HepG2 (cell line): ENCODE data around the gene USP14. TPM values are rescaled to one million over a fixed set of nuclear protein-coding genes. Genes with fewer than 3 reads are reported as not detected.

Source experiments
- ARID3A ChIP-seq: IDR thresholded peaks from 2 replicates; pipeline ENCODE4 v1.6.1; 2012; ENCODE audit warnings: low read depth, low read length, improper control_type of control experiment
- ATRX ChIP-seq: sonication (generic); formaldehyde crosslinking; IDR thresholded peaks from 2 replicates; pipeline ENCODE4 v1.4.0; 2020; ENCODE audit warnings: missing genetic modification reagents, borderline replicate concordance
- BCL6 ChIP-seq: IDR thresholded peaks from 2 replicates; pipeline ENCODE4 v1.6.1; 2016; ENCODE audit warnings: missing genetic modification reagents, missing compliant biosample characterization
- CREM ChIP-seq, 2 experiments: sonication (generic) in 1 of 2; formaldehyde crosslinking in 1 of 2; IDR thresholded peaks; 2 replicates each; pipeline versions ENCODE4 v1.4.0 to v1.6.1; 2016 to 2020; ENCODE audit warnings: antibody characterized with exemption in 1 of 2, mild to moderate bottlenecking in 1 of 2, missing genetic modification reagents in 1 of 2
- FOXP4 ChIP-seq: sonication (generic); formaldehyde crosslinking; IDR thresholded peaks from 2 replicates; pipeline ENCODE4 v1.4.0; 2020; ENCODE audit warnings: missing genetic modification reagents
- HMG20A ChIP-seq: IDR thresholded peaks from 2 replicates; pipeline ENCODE4 v1.6.1; 2016; ENCODE audit warnings: borderline replicate concordance
- MBD4 ChIP-seq: IDR thresholded peaks from 2 replicates; pipeline ENCODE4 v1.6.1; 2012; ENCODE audit warnings: low read length, inconsistent platforms, borderline replicate concordance
- NFIC ChIP-seq: IDR thresholded peaks from 2 replicates; pipeline ENCODE4 v1.6.1; 2012; ENCODE audit warnings: mild to moderate bottlenecking, low read length, inconsistent platforms
- ZKSCAN1 ChIP-seq: fragments of 150-350 bp; IDR thresholded peaks from 2 replicates; pipeline ENCODE4 v1.6.1; 2014; ENCODE audit warnings: low read length
- ZNF605 ChIP-seq: sonication (generic); formaldehyde crosslinking; IDR thresholded peaks from 2 replicates; pipeline ENCODE4 v1.8.0; 2022; ENCODE audit warnings: mild to moderate bottlenecking, missing genetic modification reagents
- ZNF609 ChIP-seq: sonication (generic); formaldehyde crosslinking; IDR thresholded peaks from 2 replicates; pipeline ENCODE4 v1.4.0; 2020; ENCODE audit warnings: mild to moderate bottlenecking, missing genetic modification reagents, borderline replicate concordance
- ZNF709 ChIP-seq: sonication (generic); formaldehyde crosslinking; IDR thresholded peaks from 2 replicates; pipeline ENCODE4 v1.5.0; 2020; ENCODE audit warnings: mild to moderate bottlenecking, missing genetic modification reagents
- polyA plus RNA-seq, 8 experiments: library from polyadenylated mRNA; depleted of rRNA in 3 of 8; stranded (reverse) in 7 of 8; unstranded in 1 of 8; fragments of >200 nt; fragmentation: Illumina TruSeq in 4 of 8; extraction: Trizol in 4 of 8; gene quantifications; 2 replicates each; pipeline versions ENCODE4 v1.2.1 to v1.2.3, GENCODE V29; 2011 to 2016; ENCODE audit warnings: low read depth in 4 of 8, missing spikeins in 1 of 8, mixed read lengths in 1 of 8; ENCODE audit not compliant: insufficient read depth in 1 of 8
- total RNA-seq, 5 experiments: library from RNA; depleted of rRNA; stranded (reverse); fragments of >200 nt; fragmentation: Illumina TruSeq; extraction: Trizol; gene quantifications; 2 replicates each; pipeline ENCODE4 v1.2.3, GENCODE V29; 2016; ENCODE audit warnings: low read depth in 1 of 5
- TF ChIP-seq, protein P1 (sequence below): IDR thresholded peaks from 2 replicates; pipeline ENCODE4 v1.4.0; 2020; ENCODE audit warnings: mild to moderate bottlenecking, missing genetic modification reagents
- TF ChIP-seq, protein P2 (sequence below): sonication (generic); formaldehyde crosslinking; IDR thresholded peaks from 2 replicates; pipeline ENCODE4 v1.5.0; 2020; ENCODE audit warnings: mild to moderate bottlenecking, missing genetic modification reagents

The USP14 gene
- total and polyA plus RNA-seq, 2 of the 13 experiments (the other 11 are each of a cell fraction or from before 2014, with no cell fraction given), result 14.7 to 16.6 TPM

DNA sequence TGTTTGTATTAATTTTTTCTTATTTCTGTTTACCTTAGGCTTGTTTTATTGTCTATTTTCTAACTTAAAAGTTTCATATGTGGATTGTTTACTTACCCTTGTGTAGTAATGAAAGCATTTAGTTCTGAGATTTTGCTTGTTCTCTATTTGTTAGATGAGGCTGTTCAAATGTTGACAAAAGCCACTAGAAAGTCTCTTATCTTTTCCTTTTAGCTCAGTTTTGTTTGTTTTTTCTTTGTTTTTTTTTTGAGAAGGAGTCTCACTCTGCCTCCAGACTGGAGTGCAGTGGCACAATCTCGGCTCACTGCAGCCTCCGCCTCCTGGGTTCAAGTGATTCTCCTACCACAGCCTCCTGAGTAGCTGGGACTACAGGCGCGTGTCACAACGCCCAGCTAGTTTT lies 30.9 kb downstream of the USP14 start (continued):
- TF ChIP-seq ZNF609 (CRISPR knock-in tag) (peak; percentile 62; the same call in 1 of the 2 replicates), BCL6 (CRISPR knock-in tag) (peak; percentile 85), ATRX (CRISPR knock-in tag) (no peak), HMG20A (peak; percentile 89), NFIC (peak; percentile 74; the same call in 1 of the 2 replicates), ARID3A (peak; percentile 64; the same call in 1 of the 2 replicates), ZNF709 (CRISPR knock-in tag) (no peak), ZKSCAN1 (no peak), ZNF605 (CRISPR knock-in tag) (no peak), MBD4 (peak; percentile 50; the same call in 1 of the 2 replicates), CREM (IDR thresholded peaks at IDR 0.05) (peak; percentile 16; the same call in 1 of the 2 replicates), CREM (CRISPR knock-in tag; IDR thresholded peaks at IDR 0.05) (no peak), FOXP4 (0 out of 2 replicates have a peak, but pooled peaks have one; percentile 19)
- TF ChIP-seq, protein P1, sequence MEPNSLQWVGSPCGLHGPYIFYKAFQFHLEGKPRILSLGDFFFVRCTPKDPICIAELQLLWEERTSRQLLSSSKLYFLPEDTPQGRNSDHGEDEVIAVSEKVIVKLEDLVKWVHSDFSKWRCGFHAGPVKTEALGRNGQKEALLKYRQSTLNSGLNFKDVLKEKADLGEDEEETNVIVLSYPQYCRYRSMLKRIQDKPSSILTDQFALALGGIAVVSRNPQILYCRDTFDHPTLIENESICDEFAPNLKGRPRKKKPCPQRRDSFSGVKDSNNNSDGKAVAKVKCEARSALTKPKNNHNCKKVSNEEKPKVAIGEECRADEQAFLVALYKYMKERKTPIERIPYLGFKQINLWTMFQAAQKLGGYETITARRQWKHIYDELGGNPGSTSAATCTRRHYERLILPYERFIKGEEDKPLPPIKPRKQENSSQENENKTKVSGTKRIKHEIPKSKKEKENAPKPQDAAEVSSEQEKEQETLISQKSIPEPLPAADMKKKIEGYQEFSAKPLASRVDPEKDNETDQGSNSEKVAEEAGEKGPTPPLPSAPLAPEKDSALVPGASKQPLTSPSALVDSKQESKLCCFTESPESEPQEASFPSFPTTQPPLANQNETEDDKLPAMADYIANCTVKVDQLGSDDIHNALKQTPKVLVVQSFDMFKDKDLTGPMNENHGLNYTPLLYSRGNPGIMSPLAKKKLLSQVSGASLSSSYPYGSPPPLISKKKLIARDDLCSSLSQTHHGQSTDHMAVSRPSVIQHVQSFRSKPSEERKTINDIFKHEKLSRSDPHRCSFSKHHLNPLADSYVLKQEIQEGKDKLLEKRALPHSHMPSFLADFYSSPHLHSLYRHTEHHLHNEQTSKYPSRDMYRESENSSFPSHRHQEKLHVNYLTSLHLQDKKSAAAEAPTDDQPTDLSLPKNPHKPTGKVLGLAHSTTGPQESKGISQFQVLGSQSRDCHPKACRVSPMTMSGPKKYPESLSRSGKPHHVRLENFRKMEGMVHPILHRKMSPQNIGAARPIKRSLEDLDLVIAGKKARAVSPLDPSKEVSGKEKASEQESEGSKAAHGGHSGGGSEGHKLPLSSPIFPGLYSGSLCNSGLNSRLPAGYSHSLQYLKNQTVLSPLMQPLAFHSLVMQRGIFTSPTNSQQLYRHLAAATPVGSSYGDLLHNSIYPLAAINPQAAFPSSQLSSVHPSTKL (CRISPR knock-in tag), result peak; percentile 61
- TF ChIP-seq, protein P2, sequence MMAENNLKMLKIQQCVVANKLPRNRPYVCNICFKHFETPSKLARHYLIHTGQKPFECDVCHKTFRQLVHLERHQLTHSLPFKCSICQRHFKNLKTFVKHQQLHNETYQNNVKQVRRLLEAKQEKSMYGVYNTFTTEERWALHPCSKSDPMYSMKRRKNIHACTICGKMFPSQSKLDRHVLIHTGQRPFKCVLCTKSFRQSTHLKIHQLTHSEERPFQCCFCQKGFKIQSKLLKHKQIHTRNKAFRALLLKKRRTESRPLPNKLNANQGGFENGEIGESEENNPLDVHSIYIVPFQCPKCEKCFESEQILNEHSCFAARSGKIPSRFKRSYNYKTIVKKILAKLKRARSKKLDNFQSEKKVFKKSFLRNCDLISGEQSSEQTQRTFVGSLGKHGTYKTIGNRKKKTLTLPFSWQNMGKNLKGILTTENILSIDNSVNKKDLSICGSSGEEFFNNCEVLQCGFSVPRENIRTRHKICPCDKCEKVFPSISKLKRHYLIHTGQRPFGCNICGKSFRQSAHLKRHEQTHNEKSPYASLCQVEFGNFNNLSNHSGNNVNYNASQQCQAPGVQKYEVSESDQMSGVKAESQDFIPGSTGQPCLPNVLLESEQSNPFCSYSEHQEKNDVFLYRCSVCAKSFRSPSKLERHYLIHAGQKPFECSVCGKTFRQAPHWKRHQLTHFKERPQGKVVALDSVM (CRISPR knock-in tag), result peak; percentile 94
